Stomach smooth muscle (tissue), 2 donors: ENCODE data around the gene RANBP10.

ENCODE experiments used
- H3K27ac ChIP-seq: one replicate; pipeline ENCODE4 v1.7.0; 2013; ENCODE audit warnings: mild to moderate bottlenecking, low read length, inconsistent platforms
- H3K27me3 ChIP-seq, 2 donors: one replicate each; pipeline ENCODE4 v1.7.0; 2013; ENCODE audit warnings: low read length in 2 of 2; ENCODE audit not compliant: insufficient read depth in 2 of 2, control insufficient read depth in 1 of 2
- H3K36me3 ChIP-seq, 2 donors: one replicate each; pipeline ENCODE4 v1.7.0; 2013; ENCODE audit warnings: low read length in 2 of 2; ENCODE audit not compliant: control insufficient read depth in 2 of 2, insufficient read depth in 2 of 2
- H3K4me1 ChIP-seq: one replicate; pipeline ENCODE4 v1.7.0; 2013; ENCODE audit warnings: low read length; ENCODE audit not compliant: control insufficient read depth, insufficient read depth
- H3K4me3 ChIP-seq, 2 donors: one replicate each; pipeline ENCODE4 v1.7.0; 2013; ENCODE audit warnings: low read length in 2 of 2
- H3K9ac ChIP-seq, 2 donors: one replicate each; pipeline ENCODE4 v1.7.0; 2013; ENCODE audit warnings: low read length in 2 of 2, mild to moderate bottlenecking in 1 of 2
- H3K9me3 ChIP-seq, 2 donors: one replicate each; pipeline ENCODE4 v1.7.0; 2013; ENCODE audit warnings: low read length in 2 of 2; ENCODE audit not compliant: control insufficient read depth in 2 of 2
- donor health status: healthy.
- donor health status: Pancreatic carcinoma.

The RANBP10 gene

DNA sequence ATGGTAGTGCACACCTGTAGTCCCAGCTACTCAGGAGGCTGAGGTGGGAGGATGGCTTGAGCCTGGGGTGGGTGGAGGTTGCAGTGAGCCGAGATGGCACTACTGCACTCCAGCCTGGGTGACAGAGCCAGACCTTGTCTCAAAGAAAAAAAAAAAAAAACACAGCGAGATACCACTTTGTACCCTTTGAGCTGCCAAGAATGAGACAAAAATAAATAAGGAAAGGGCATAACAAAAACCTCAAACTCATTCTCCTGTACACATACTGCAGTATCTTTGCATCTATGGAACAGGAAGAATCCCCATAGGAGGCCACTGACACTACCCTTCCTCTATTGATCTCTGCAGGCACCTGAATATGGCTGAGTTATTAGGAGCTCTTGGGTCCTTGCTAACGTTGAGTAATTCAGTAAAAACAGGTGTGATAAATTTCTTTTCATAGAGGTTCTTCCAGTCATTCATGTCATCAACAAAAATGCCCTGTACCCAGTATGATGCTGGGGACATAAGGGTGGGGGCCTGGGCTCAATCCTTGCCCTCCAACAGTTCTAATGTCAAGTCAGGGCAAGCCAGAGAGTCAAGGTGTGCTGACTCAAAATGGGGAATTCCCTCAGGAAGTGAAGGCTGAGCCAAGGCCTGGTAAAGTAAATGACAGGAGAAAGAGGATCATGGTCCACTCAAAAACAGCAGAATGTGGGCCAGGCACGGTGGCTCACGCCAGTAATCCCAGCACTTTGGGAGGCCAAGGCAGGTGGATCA, 26.9 kb downstream of the RANBP10 start:
- no peak overlapping the region for H3K27ac ChIP-seq
- no peak overlapping the region for H3K9ac ChIP-seq
- H3K4me1 ChIP-seq, result no peaks in the 10 kb centered on the region
- no peaks in the 10 kb centered on the region for H3K27me3 ChIP-seq
- peaks cover 0 to 5% of the 10 kb centered on the region in 2 donors for H3K36me3 ChIP-seq
- no peak overlapping the region for H3K4me3 ChIP-seq
- no peaks in the 10 kb centered on the region for H3K9me3 ChIP-seq

GRCh38 chr16:67775273-67775672, 31.1 kb downstream of the RANBP10 start:
- H3K9ac ChIP-seq, result no peak overlapping the region
- no peak overlapping the region for H3K27ac ChIP-seq
- no peak overlapping the region for H3K4me3 ChIP-seq
- H3K9me3 ChIP-seq, result no peaks in the 10 kb centered on the region
- peaks cover 23% of the 10 kb centered on the region for H3K4me1 ChIP-seq
- peaks cover 0 to 9% of the 10 kb centered on the region in 2 donors for H3K36me3 ChIP-seq
- no peaks in the 10 kb centered on the region for H3K27me3 ChIP-seq

GRCh38 chr16:67774457-67774853, 31.9 kb downstream of the RANBP10 start:
- H3K9me3 ChIP-seq, result no peaks in the 10 kb centered on the region
- H3K36me3 ChIP-seq, result peaks cover 0 to 12% of the 10 kb centered on the region in 2 donors
- no peak overlapping the region for H3K9ac ChIP-seq
- no peaks in the 10 kb centered on the region for H3K27me3 ChIP-seq
- peaks cover 23% of the 10 kb centered on the region for H3K4me1 ChIP-seq
- no peak overlapping the region for H3K4me3 ChIP-seq
- H3K27ac ChIP-seq, result no peak overlapping the region

- H3K4me3 ChIP-seq, result peak overlapping the region in 1 of 2 donors; percentile 15
- no peaks in the 10 kb centered on the region for H3K27me3 ChIP-seq
- H3K9me3 ChIP-seq, result no peaks in the 10 kb centered on the region
- peak overlapping the region in 1 of 2 donors; percentile 42 for H3K9ac ChIP-seq
- H3K4me1 ChIP-seq, result peaks cover 23% of the 10 kb centered on the region
- peak overlapping the region; percentile 31 for H3K27ac ChIP-seq
- peaks cover 0 to 12% of the 10 kb centered on the region in 2 donors for H3K36me3 ChIP-seq
These were observed 32.5 kb downstream of the RANBP10 start for GRCh38 chr16:67773569-67774456.

GRCh38 chr16:67773099-67773498, 33.3 kb downstream of the RANBP10 start:
- peak overlapping the region; percentile 31 for H3K27ac ChIP-seq

GRCh38 chr16:67770346-67770991, 35.9 kb downstream of the RANBP10 start:
- H3K36me3 ChIP-seq, result peaks cover 0 to 14% of the 10 kb centered on the region in 2 donors
- no peaks in the 10 kb centered on the region for H3K9me3 ChIP-seq
- H3K4me3 ChIP-seq, result no peak overlapping the region
- H3K27me3 ChIP-seq, result no peaks in the 10 kb centered on the region
- no peak overlapping the region for H3K27ac ChIP-seq
- no peak overlapping the region for H3K9ac ChIP-seq
- peaks cover 23% of the 10 kb centered on the region for H3K4me1 ChIP-seq

More at GRCh38 chr16:67773099-67773498, 33.3 kb downstream of the RANBP10 start:
- no peak overlapping the region for H3K9ac ChIP-seq
- H3K9me3 ChIP-seq, result no peaks in the 10 kb centered on the region
- peaks cover 23% of the 10 kb centered on the region for H3K4me1 ChIP-seq
- H3K36me3 ChIP-seq, result peaks cover 0 to 12% of the 10 kb centered on the region in 2 donors
- H3K27me3 ChIP-seq, result no peaks in the 10 kb centered on the region
- no peak overlapping the region for H3K4me3 ChIP-seq

- H3K36me3 ChIP-seq, result peaks cover 5 to 16% of the 10 kb centered on the region in 2 donors
- peaks cover 9% of the 10 kb centered on the region for H3K4me1 ChIP-seq
- no peak overlapping the region for H3K9ac ChIP-seq
- H3K27me3 ChIP-seq, result no peaks in the 10 kb centered on the region
- H3K9me3 ChIP-seq, result no peaks in the 10 kb centered on the region
- no peak overlapping the region for H3K4me3 ChIP-seq
- H3K27ac ChIP-seq, result no peak overlapping the region
These were observed 38.4 kb downstream of the RANBP10 start for GRCh38 chr16:67767953-67768352.

DNA sequence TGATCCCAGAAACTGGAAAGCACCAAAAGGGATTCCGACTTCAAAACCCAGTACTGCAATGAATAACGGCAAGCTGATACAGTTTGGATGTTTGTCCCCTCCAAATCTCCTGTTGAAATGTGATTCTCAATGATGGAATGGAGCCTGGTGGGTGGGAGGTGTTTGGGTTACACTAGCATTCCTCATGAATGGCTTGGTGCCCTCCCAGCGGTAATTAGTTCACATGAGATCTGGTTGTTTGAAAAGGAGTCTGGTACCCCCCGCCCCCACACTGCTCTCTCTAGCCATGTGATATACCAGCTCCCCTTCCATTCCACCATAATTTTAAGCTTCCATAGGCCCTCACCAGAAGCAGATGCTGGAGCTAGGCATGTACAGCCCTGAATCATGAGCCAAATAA, 40.1 kb downstream of the RANBP10 start:
- H3K9me3 ChIP-seq, result no peaks in the 10 kb centered on the region
- H3K9ac ChIP-seq, result no peak overlapping the region
- no peaks in the 10 kb centered on the region for H3K4me1 ChIP-seq
- peaks cover 6 to 12% of the 10 kb centered on the region in 2 donors for H3K36me3 ChIP-seq
- H3K4me3 ChIP-seq, result no peak overlapping the region
- no peaks in the 10 kb centered on the region for H3K27me3 ChIP-seq
- no peak overlapping the region for H3K27ac ChIP-seq

- Histone ChIP-seq H3K36me3 (peaks cover 6% of the 10 kb centered on the region in 2 donors), H3K27ac (no peak overlapping the region), H3K9me3 (no peaks in the 10 kb centered on the region), H3K27me3 (no peaks in the 10 kb centered on the region), H3K4me1 (no peaks in the 10 kb centered on the region), H3K9ac (no peak overlapping the region), H3K4me3 (no peak overlapping the region)
These were observed 42.1 kb downstream of the RANBP10 start for GRCh38 chr16:67764158-67764667.

DNA sequence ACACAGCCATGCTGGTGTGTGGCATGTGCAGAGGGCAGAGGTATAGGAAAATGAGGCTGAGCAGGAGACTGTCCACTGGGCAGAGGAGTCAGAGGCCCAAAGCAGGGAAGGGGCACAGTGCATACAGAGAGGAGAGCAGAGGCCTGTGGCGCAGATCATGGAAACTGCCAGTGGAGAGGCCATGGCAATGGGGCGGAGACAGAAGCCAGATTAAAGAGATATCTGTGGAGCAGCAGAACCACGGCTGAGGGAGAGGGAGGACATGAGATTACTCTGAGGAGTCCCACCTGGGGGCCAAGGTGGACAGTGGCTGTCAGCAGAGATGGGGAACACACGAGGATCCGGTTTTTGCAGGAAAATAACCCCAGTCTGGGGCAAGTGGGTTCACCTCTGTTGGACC, 43.3 kb downstream of the RANBP10 start:
- Histone ChIP-seq H3K9me3 (no peaks in the 10 kb centered on the region), H3K27me3 (no peaks in the 10 kb centered on the region), H3K4me3 (no peak overlapping the region), H3K27ac (no peak overlapping the region), H3K36me3 (peaks cover 6% of the 10 kb centered on the region in 2 donors), H3K9ac (no peak overlapping the region), H3K4me1 (no peaks in the 10 kb centered on the region)
